ENCODE results near the gene RASAL1.
"Not testable (repeated sequence)": the region's sequence is repeated elsewhere in the genome, so short reads cannot be mapped to it uniquely, and the experiment has no call there.

The RASAL1 gene

DNA sequence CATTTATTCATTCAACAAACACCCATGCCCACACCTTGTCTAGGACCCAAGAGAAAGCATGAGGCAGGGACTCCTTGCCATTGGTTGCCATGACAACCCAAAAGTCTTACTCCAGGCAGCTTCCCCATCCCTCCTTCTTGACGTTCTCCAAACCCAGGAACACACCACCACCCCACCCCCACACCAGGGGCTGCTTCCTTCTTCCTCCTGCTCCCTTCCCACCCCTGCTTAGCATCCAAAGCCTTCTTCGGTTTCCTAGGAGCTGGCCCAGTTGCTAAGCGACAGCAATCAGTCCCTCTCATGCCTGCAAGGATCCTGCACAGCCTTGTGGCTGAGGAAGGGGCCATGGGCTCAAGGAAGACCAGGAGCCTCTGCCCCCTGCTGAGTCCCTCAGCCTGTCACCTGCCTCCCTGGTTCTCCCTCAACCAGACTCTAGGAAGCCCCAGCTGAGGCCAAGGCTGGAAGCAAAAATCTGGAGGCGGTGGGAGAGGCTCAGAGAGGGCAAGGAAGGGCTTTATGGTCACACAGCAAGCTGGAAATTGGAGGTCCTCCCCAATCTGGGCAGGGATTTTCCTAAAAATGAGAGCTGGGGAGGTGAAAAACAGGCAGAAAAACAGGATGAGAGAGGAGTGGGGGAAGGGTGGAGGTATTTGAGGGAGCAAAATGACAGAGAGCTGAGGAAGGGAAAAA lies 15.4 kb downstream of the RASAL1 start:
- TF ChIP-seq CTCF (IDR thresholded peaks at IDR 0.05; ENCODE audit: extremely low read depth, insufficient read depth, missing control alignments): no peak
- DNase-seq (ENCODE audit: low spot score): no peak
- in situ Hi-C loops (cut with MboI; ENCODE audit: low pct_unique_long_range_greater_than_20kb, low sequenced_read_pairs, unreplicated experiment): no loop called here

- in situ Hi-C loops (cut with MboI; ENCODE audit: low pct_unique_long_range_greater_than_20kb, low sequenced_read_pairs, unreplicated experiment): no loop called here
- no peak for TF ChIP-seq CTCF (IDR thresholded peaks at IDR 0.05; ENCODE audit: extremely low read depth, insufficient read depth, missing control alignments)
- no peak for DNase-seq (ENCODE audit: low spot score)
These were observed 17.4 kb downstream of the RASAL1 start for GRCh38 chr12:113118142-113118541.

GRCh38 chr12:113117684-113118083 lies 17.9 kb downstream of the RASAL1 start:
- DNase-seq (ENCODE audit: low spot score); in situ Hi-C loops (cut with MboI; ENCODE audit: low pct_unique_long_range_greater_than_20kb, low sequenced_read_pairs, unreplicated experiment): not testable (repeated sequence)

DNA sequence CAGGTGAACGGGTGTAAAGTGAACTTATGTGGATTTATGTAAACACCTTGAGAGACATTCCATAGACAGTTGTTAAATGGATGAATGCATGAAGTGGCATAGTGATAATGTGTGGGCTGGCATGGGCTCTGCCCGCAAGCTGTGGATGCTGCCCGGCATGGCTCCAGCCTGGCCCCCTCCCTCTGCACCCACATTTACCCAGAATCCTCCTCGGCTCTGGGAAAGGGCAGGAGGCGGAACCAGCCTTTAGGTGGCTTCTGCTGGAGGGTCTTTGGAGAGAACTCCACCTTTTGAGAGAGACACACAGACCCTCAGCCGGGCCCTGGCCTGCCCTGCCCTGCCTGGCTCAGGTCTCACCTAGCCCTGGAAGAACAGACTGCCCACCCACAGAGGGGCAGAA lies 18.7 kb downstream of the RASAL1 start:
- no peak for DNase-seq (ENCODE audit: low spot score)
- TF ChIP-seq CTCF (IDR thresholded peaks at IDR 0.05; ENCODE audit: extremely low read depth, insufficient read depth, missing control alignments): no peak
- in situ Hi-C loops (cut with MboI; ENCODE audit: low pct_unique_long_range_greater_than_20kb, low sequenced_read_pairs, unreplicated experiment): no loop called here

DNA sequence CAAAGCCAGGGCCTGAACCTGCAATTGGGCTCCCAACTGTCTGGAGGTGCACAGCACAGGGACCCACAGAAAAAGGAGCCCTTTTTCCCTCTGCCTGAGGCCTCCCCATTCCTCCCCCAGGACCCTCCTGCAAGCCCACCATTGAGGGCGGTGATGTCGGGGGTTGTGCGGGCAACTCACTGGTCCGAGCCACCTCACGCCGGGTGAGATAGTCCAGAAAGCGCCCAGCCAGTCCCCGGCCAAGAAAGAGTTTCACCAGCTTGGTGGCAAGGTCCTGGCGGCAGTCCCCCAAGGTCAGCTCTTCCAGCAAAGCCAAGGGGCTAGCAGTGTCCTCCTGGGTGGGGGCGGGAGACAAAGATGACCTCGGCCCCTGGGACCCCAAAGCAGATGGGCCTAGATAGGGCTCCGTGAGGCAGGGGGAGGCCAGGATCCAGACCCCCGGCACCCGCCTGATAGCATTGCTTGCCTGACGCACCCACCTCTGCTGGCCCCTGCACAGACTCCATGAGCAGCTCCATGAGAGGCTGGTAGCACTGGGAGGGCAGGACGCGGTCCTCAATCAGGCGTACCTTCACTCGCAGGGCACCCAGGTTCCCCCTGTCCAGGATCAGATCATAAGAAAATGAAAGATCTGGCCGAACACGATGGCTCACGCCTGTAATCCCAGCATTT lies 20.0 kb downstream of the RASAL1 start:
- in situ Hi-C loops (cut with MboI; ENCODE audit: low pct_unique_long_range_greater_than_20kb, low sequenced_read_pairs, unreplicated experiment): no loop called here
- DNase-seq (ENCODE audit: low spot score): no peak

DNA sequence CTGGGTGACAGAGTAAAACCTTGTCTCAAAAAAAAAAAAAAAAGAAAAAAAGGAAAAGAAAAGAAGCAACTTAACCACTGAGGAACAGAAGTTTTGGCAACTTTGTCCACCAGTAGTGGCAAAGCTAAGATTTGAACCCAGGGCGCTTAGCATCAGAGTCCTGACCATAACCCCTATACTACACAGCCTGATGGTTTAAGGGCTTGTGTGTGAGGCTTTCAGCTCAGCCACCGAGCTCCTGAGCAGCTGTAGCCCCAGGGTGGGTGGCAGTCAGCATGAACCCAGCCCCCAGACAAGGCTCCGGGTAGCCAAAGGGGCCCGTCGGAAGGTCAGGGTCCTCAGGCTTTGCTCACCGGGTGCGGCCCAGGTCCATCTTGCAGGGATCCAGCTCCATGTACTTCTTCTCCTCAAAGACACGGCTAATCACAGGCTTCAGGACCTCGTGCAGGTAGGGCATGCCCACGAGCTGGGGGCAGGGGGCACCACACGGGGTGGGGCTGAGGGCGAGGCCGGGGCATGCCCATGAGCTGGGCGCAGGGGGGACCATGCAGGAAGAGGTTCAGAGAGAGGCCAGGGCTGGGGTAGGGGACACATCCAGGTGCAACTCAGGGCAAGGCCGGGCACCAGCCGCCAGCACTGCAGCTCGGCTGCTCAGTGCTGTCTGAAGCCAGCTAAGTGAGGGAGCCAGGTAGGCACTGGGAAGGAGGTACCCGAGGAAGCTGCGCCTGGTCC lies 20.9 kb downstream of the RASAL1 start:
- in situ Hi-C loops (cut with MboI; ENCODE audit: low pct_unique_long_range_greater_than_20kb, low sequenced_read_pairs, unreplicated experiment): no loop called here
- DNase-seq (ENCODE audit: low spot score): no peak
- no peak for TF ChIP-seq CTCF (IDR thresholded peaks at IDR 0.05; ENCODE audit: extremely low read depth, insufficient read depth, missing control alignments)

More for the DNA sequence above, 20.0 kb downstream of the RASAL1 start:
- no peak for TF ChIP-seq CTCF (IDR thresholded peaks at IDR 0.05; ENCODE audit: extremely low read depth, insufficient read depth, missing control alignments)

DNA sequence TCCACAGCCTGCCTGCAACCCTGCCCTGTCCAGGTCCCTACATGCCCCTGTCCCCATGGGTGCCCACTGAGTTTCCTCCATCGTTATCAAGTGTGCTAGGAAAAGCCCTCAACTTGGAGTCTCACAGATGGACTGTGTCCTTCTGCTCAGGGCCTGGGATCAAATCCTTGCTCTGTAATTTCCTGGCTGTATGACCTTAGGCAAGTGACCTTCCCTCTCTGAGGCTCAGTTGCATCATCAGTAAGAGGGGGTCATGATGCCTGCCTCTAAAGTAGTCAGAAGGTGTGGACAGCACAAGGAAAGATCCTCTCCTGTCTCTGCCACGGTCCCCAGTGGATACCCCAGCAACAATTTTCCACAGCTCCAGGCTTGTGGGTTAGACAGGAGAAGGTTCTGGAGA lies 22.2 kb downstream of the RASAL1 start:
- TF ChIP-seq CTCF (IDR thresholded peaks at IDR 0.05; ENCODE audit: extremely low read depth, insufficient read depth, missing control alignments): no peak
- no peak for DNase-seq (ENCODE audit: low spot score)
- in situ Hi-C loops (cut with MboI; ENCODE audit: low pct_unique_long_range_greater_than_20kb, low sequenced_read_pairs, unreplicated experiment): no loop called here
